ENCODE data around the gene SST. TPM values are rescaled to one million over a fixed set of nuclear protein-coding genes. Genes with fewer than 3 reads are reported as not detected.

The SST gene
- total RNA-seq, 1 experiment from 2014 or later = not detected

DNA sequence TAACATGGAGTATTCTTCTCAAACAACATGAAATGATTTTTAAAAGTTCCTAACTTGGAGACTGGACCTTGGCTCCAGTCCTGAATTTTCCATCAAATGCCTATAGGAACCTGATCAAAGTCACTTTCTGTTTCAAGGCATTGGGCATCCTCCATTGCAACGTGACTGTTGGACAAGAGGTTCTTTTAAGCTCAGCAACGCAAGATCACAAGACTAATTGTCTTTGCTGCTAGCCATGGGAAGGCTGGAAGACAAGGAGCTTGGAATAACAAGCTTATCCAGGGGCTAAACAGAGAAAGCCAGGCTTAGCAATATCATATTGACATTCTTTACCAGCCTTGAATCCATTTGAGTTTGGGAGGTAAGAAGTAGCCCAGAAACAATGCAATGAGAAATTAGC lies 48.3 kb downstream of the SST start:
- no peak overlapping the region for H3K9ac ChIP-seq (ENCODE audit: low read length)
- no peaks in the 10 kb centered on the region for H3K36me3 ChIP-seq (ENCODE audit: control insufficient read depth in 1 of 2, insufficient read depth in 2 of 2, low read length in 2 of 2)
- H3K27ac ChIP-seq (ENCODE audit: low read depth, low read length) = no peak overlapping the region
- no peak overlapping the region for H3K4me3 ChIP-seq (replicated peaks in 1 of 2; ENCODE audit: low read depth in 1 of 2, low read length in 2 of 2)
- H3K4me2 ChIP-seq (ENCODE audit: low read length) = no peak overlapping the region
- H3K9me3 ChIP-seq (ENCODE audit: control insufficient read depth in 1 of 2, insufficient read depth in 1 of 2, low read depth in 1 of 2, low read length in 2 of 2) = no peaks in the 10 kb centered on the region
- TF ChIP-seq RAD21 (IDR thresholded peaks at IDR 0.05; ENCODE audit: low read depth) = no peak
- TF ChIP-seq SIN3A (IDR thresholded peaks at IDR 0.05; ENCODE audit: low read depth) = no peak
- TF ChIP-seq POLR2A (IDR thresholded peaks at IDR 0.05; ENCODE audit: borderline replicate concordance, extremely low read depth, insufficient read depth, insufficient read length) = no peak
- TF ChIP-seq ELF1 (IDR thresholded peaks at IDR 0.05; ENCODE audit: borderline replicate concordance, low read depth) = no peak
- no peak for TF ChIP-seq CBX3 (IDR thresholded peaks at IDR 0.05; ENCODE audit: low read depth)
- no peak for TF ChIP-seq SP1 (IDR thresholded peaks at IDR 0.05; ENCODE audit: low read depth)
- no peak for TF ChIP-seq CEBPB (IDR thresholded peaks at IDR 0.05; ENCODE audit: low read depth)
- TF ChIP-seq, protein P1, sequence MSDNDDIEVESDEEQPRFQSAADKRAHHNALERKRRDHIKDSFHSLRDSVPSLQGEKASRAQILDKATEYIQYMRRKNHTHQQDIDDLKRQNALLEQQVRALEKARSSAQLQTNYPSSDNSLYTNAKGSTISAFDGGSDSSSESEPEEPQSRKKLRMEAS (IDR thresholded peaks at IDR 0.05) = no peak
- TF ChIP-seq SRF (IDR thresholded peaks at IDR 0.05; ENCODE audit: low read depth) = no peak
- no peak for TF ChIP-seq TCF7L2 (IDR thresholded peaks at IDR 0.05; ENCODE audit: borderline replicate concordance, extremely low read depth, insufficient read depth, insufficient read length)
- no peak for TF ChIP-seq ZFX (IDR thresholded peaks at IDR 0.05)
- TF ChIP-seq EZH2phosphoT487 (IDR thresholded peaks at IDR 0.05; ENCODE audit: borderline replicate concordance) = no peak
- no peak for TF ChIP-seq YY1 (IDR thresholded peaks at IDR 0.05; ENCODE audit: extremely low read depth, insufficient replicate concordance, low read depth, low read length)
- no peak for TF ChIP-seq EZH2 (IDR thresholded peaks at IDR 0.05)
- no peak for TF ChIP-seq EGR1 (IDR thresholded peaks at IDR 0.05; ENCODE audit: low read depth)
- TF ChIP-seq, protein P2, sequence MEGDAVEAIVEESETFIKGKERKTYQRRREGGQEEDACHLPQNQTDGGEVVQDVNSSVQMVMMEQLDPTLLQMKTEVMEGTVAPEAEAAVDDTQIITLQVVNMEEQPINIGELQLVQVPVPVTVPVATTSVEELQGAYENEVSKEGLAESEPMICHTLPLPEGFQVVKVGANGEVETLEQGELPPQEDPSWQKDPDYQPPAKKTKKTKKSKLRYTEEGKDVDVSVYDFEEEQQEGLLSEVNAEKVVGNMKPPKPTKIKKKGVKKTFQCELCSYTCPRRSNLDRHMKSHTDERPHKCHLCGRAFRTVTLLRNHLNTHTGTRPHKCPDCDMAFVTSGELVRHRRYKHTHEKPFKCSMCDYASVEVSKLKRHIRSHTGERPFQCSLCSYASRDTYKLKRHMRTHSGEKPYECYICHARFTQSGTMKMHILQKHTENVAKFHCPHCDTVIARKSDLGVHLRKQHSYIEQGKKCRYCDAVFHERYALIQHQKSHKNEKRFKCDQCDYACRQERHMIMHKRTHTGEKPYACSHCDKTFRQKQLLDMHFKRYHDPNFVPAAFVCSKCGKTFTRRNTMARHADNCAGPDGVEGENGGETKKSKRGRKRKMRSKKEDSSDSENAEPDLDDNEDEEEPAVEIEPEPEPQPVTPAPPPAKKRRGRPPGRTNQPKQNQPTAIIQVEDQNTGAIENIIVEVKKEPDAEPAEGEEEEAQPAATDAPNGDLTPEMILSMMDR (IDR thresholded peaks at IDR 0.05 in 2 of 3, conservative IDR thresholded peaks at IDR 0.05 in 1 of 3; ENCODE audit: borderline replicate concordance in 1 of 3, insufficient read depth in 1 of 3, low read depth in 2 of 3, low read length in 2 of 3) = no peak
- TF ChIP-seq ZNF274 (IDR thresholded peaks at IDR 0.05; ENCODE audit: low read depth, low read length) = no peak
- TF ChIP-seq, protein P3, sequence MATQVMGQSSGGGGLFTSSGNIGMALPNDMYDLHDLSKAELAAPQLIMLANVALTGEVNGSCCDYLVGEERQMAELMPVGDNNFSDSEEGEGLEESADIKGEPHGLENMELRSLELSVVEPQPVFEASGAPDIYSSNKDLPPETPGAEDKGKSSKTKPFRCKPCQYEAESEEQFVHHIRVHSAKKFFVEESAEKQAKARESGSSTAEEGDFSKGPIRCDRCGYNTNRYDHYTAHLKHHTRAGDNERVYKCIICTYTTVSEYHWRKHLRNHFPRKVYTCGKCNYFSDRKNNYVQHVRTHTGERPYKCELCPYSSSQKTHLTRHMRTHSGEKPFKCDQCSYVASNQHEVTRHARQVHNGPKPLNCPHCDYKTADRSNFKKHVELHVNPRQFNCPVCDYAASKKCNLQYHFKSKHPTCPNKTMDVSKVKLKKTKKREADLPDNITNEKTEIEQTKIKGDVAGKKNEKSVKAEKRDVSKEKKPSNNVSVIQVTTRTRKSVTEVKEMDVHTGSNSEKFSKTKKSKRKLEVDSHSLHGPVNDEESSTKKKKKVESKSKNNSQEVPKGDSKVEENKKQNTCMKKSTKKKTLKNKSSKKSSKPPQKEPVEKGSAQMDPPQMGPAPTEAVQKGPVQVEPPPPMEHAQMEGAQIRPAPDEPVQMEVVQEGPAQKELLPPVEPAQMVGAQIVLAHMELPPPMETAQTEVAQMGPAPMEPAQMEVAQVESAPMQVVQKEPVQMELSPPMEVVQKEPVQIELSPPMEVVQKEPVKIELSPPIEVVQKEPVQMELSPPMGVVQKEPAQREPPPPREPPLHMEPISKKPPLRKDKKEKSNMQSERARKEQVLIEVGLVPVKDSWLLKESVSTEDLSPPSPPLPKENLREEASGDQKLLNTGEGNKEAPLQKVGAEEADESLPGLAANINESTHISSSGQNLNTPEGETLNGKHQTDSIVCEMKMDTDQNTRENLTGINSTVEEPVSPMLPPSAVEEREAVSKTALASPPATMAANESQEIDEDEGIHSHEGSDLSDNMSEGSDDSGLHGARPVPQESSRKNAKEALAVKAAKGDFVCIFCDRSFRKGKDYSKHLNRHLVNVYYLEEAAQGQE (IDR thresholded peaks at IDR 0.05; ENCODE audit: low read depth) = no peak
- no peak for TF ChIP-seq JUND (IDR thresholded peaks at IDR 0.05)
- no peaks in the 10 kb centered on the region for H3K79me2 ChIP-seq (ENCODE audit: insufficient read depth, low read length)
- no TSS peak for BruUV-seq (replicated peaks)
- peaks cover 18% of the 10 kb centered on the region for H3K27me3 ChIP-seq (ENCODE audit: insufficient read depth, low read length)
- ChIA-PET POLR2A (no interaction called here), CTCF (interaction anchor here (1.1 to 1.7 kb wide), 2 partner anchors 28 to 302 kb away, joined by 3 to 6 read pairs; no protein-coding TSS in a partner anchor), RAD21 (ENCODE audit: low non-redundant PET in 1 of 2, low total read pairs in 2 of 2, uncharacterized antibody in 2 of 2, unreplicated experiment in 2 of 2) (no interaction called here)
- intact Hi-C loops (cut with micrococcal nuclease) = loop anchor here (5.0 kb wide), 1 partner anchor 45 kb away; no protein-coding TSS in a partner anchor
- ATAC-seq (no peak), DNase-seq (ENCODE audit: low read depth, low spot score) (no peak)
- H3K4me1 ChIP-seq (ENCODE audit: control insufficient read depth in 1 of 2, insufficient read depth in 2 of 2, low read length in 2 of 2) = no peaks in the 10 kb centered on the region
- no peaks in the 10 kb centered on the region for H3K9me2 ChIP-seq (ENCODE audit: insufficient read depth)
- H2AFZ ChIP-seq (ENCODE audit: low read depth, low read length, poor library complexity, severe bottlenecking) = no peak overlapping the region
- no peaks in the 10 kb centered on the region for H4K20me1 ChIP-seq (ENCODE audit: insufficient read depth)
